ENCODE results near the gene C16orf89. TPM values are rescaled to one million over a fixed set of nuclear protein-coding genes. Genes with fewer than 3 reads are reported as not detected.

Gene C16orf89
- total RNA-seq, 8 experiments from 2014 or later: 0.33 to 34.3 (median 1.7) TPM

GRCh38 chr16:5015351-5015750 lies 50.4 kb downstream of the C16orf89 start:
- in situ Hi-C loops (cut with MboI; ENCODE audit: low pct_unique_long_range_greater_than_20kb in 2 of 9, low sequenced_read_pairs in 9 of 9, unreplicated experiment in 9 of 9): no loop called here
- H3K27ac ChIP-seq: no peak overlapping the region
- H3K4me3 ChIP-seq: no peak overlapping the region
- WGBS, 10 experiments: 70 to 80% (median 80%) methylated on average over 1 to 2 of the region's 4 CpGs; no CpG with 5 or more reads in 7 of the 10 experiments
- peak in 1 of 8 experiments; percentile 49 for ATAC-seq (replicated peaks in 6 of 8)
- no peaks in the 10 kb centered on the region for H3K4me1 ChIP-seq (replicated peaks in 1 of 2)

- H3K27ac ChIP-seq: no peak overlapping the region
Observed at GRCh38 chr16:5012887-5013286, 52.9 kb downstream of the C16orf89 start.

GRCh38 chr16:5011637-5012036 lies 54.1 kb downstream of the C16orf89 start:
- 0 to 87% (median 55%) methylated on average over 1 to 4 of the region's 4 CpGs; no CpG with 5 or more reads in 3 of the 10 experiments for WGBS, 10 experiments

More at GRCh38 chr16:5012887-5013286, 52.9 kb downstream of the C16orf89 start:
- ATAC-seq (replicated peaks in 6 of 8): no peak
- Histone ChIP-seq H3K4me1 (replicated peaks in 1 of 2) (no peaks in the 10 kb centered on the region), H3K4me3 (no peak overlapping the region)
- in situ Hi-C loops (cut with MboI; ENCODE audit: low pct_unique_long_range_greater_than_20kb in 2 of 9, low sequenced_read_pairs in 9 of 9, unreplicated experiment in 9 of 9): no loop called here
- 0 to 94% (median 68%) methylated on average over 1 to 4 of the region's 6 CpGs; no CpG with 5 or more reads in 2 of the 10 experiments for WGBS, 10 experiments

GRCh38 chr16:5010576-5011329 lies 55.0 kb downstream of the C16orf89 start:
- no peak overlapping the region for H3K4me3 ChIP-seq
- no peaks in the 10 kb centered on the region for H3K4me1 ChIP-seq (replicated peaks in 1 of 2)
- no peak overlapping the region for H3K27ac ChIP-seq
- WGBS, 10 experiments: 60 to 100% (median 80%) methylated on average over 1 of the region's 15 CpGs; no CpG with 5 or more reads in 7 of the 10 experiments
- in situ Hi-C loops (cut with MboI; ENCODE audit: low pct_unique_long_range_greater_than_20kb in 2 of 9, low sequenced_read_pairs in 9 of 9, unreplicated experiment in 9 of 9): no loop called here
- ATAC-seq (replicated peaks in 6 of 8): peak in 1 of 8 experiments; percentile 7

More at GRCh38 chr16:5011637-5012036, 54.1 kb downstream of the C16orf89 start:
- Histone ChIP-seq H3K4me3 (no peak overlapping the region), H3K4me1 (replicated peaks in 1 of 2) (no peaks in the 10 kb centered on the region), H3K27ac (no peak overlapping the region)
- in situ Hi-C loops (cut with MboI; ENCODE audit: low pct_unique_long_range_greater_than_20kb in 2 of 9, low sequenced_read_pairs in 9 of 9, unreplicated experiment in 9 of 9): no loop called here
- ATAC-seq (replicated peaks in 6 of 8): no peak

GRCh38 chr16:5008311-5008731 lies 57.4 kb downstream of the C16orf89 start:
- Histone ChIP-seq H3K4me3 (no peak overlapping the region), H3K4me1 (replicated peaks in 1 of 2) (no peaks in the 10 kb centered on the region), H3K27ac (no peak overlapping the region)
- ATAC-seq (replicated peaks in 6 of 8): no peak
- WGBS, 10 experiments: 100% methylated on average over 2 of the region's 18 CpGs; no CpG with 5 or more reads in 9 of the 10 experiments
- in situ Hi-C loops (cut with MboI; ENCODE audit: low pct_unique_long_range_greater_than_20kb in 2 of 9, low sequenced_read_pairs in 9 of 9, unreplicated experiment in 9 of 9): no loop called here

GRCh38 chr16:5007256-5007655 lies 58.5 kb downstream of the C16orf89 start:
- WGBS, 10 experiments: 59 to 100% (median 86%) methylated on average over 1 to 5 of the region's 10 CpGs; no CpG with 5 or more reads in 5 of the 10 experiments

GRCh38 chr16:5006348-5007193 lies 59.2 kb downstream of the C16orf89 start:
- Histone ChIP-seq H3K4me3 (no peak overlapping the region), H3K27ac (no peak overlapping the region), H3K4me1 (replicated peaks in 1 of 2) (no peaks in the 10 kb centered on the region)
- in situ Hi-C loops (cut with MboI; ENCODE audit: low pct_unique_long_range_greater_than_20kb in 2 of 9, low sequenced_read_pairs in 9 of 9, unreplicated experiment in 9 of 9): no loop called here
- ATAC-seq (replicated peaks in 6 of 8): no peak
- WGBS, 10 experiments: 4 to 80% (median 68%) methylated on average over 1 to 6 of the region's 22 CpGs; no CpG with 5 or more reads in 2 of the 10 experiments

More at GRCh38 chr16:5007256-5007655, 58.5 kb downstream of the C16orf89 start:
- Histone ChIP-seq H3K4me3 (no peak overlapping the region), H3K27ac (no peak overlapping the region), H3K4me1 (replicated peaks in 1 of 2) (no peaks in the 10 kb centered on the region)
- in situ Hi-C loops (cut with MboI; ENCODE audit: low pct_unique_long_range_greater_than_20kb in 2 of 9, low sequenced_read_pairs in 9 of 9, unreplicated experiment in 9 of 9): no loop called here
- ATAC-seq (replicated peaks in 6 of 8): no peak

- Histone ChIP-seq H3K4me3 (no peak overlapping the region), H3K4me1 (replicated peaks in 1 of 2) (no peaks in the 10 kb centered on the region), H3K27ac (no peak overlapping the region)
- in situ Hi-C loops (cut with MboI; ENCODE audit: low pct_unique_long_range_greater_than_20kb in 2 of 9, low sequenced_read_pairs in 9 of 9, unreplicated experiment in 9 of 9): no loop called here
- 92% methylated on average over 2 of the region's 4 CpGs; no CpG with 5 or more reads in 9 of the 10 experiments for WGBS, 10 experiments
- ATAC-seq (replicated peaks in 6 of 8): no peak
Observed at GRCh38 chr16:5005916-5006315, 59.8 kb downstream of the C16orf89 start.

- no peak overlapping the region for H3K27ac ChIP-seq
- WGBS, 10 experiments: 100% methylated on average over 1 of the region's 5 CpGs; no CpG with 5 or more reads in 9 of the 10 experiments
Observed at GRCh38 chr16:5004311-5004710, 61.4 kb downstream of the C16orf89 start.

GRCh38 chr16:5003828-5004227 lies 61.9 kb downstream of the C16orf89 start:
- H3K27ac ChIP-seq: no peak overlapping the region
- WGBS, 10 experiments: 57 to 100% (median 90%) methylated on average over 1 to 9 of the region's 10 CpGs; no CpG with 5 or more reads in 2 of the 10 experiments
- in situ Hi-C loops (cut with MboI; ENCODE audit: low pct_unique_long_range_greater_than_20kb in 2 of 9, low sequenced_read_pairs in 9 of 9, unreplicated experiment in 9 of 9): no loop called here
- H3K4me1 ChIP-seq (replicated peaks in 1 of 2): no peaks in the 10 kb centered on the region
- H3K4me3 ChIP-seq: no peak overlapping the region
- ATAC-seq (replicated peaks in 6 of 8): no peak

More at GRCh38 chr16:5004311-5004710, 61.4 kb downstream of the C16orf89 start:
- no peak overlapping the region for H3K4me3 ChIP-seq
- ATAC-seq (replicated peaks in 6 of 8): no peak
- in situ Hi-C loops (cut with MboI; ENCODE audit: low pct_unique_long_range_greater_than_20kb in 2 of 9, low sequenced_read_pairs in 9 of 9, unreplicated experiment in 9 of 9): no loop called here
- no peaks in the 10 kb centered on the region for H3K4me1 ChIP-seq (replicated peaks in 1 of 2)

GRCh38 chr16:5003211-5003610 lies 62.5 kb downstream of the C16orf89 start:
- WGBS, 10 experiments: 65 to 100% methylated on average over 2 to 3 of the region's 12 CpGs; no CpG with 5 or more reads in 8 of the 10 experiments
- in situ Hi-C loops (cut with MboI; ENCODE audit: low pct_unique_long_range_greater_than_20kb in 2 of 9, low sequenced_read_pairs in 9 of 9, unreplicated experiment in 9 of 9): no loop called here
- Histone ChIP-seq H3K4me1 (replicated peaks in 1 of 2) (no peaks in the 10 kb centered on the region), H3K4me3 (no peak overlapping the region), H3K27ac (no peak overlapping the region)
- ATAC-seq (replicated peaks in 6 of 8): no peak

GRCh38 chr16:5002699-5003143 lies 63.0 kb downstream of the C16orf89 start:
- 20 to 81% (median 40%) methylated on average over 1 to 3 of the region's 3 CpGs; no CpG with 5 or more reads in 4 of the 10 experiments for WGBS, 10 experiments
- in situ Hi-C loops (cut with MboI; ENCODE audit: low pct_unique_long_range_greater_than_20kb in 2 of 9, low sequenced_read_pairs in 9 of 9, unreplicated experiment in 9 of 9): no loop called here

GRCh38 chr16:5001986-5002385 lies 63.8 kb downstream of the C16orf89 start:
- no peak overlapping the region for H3K4me3 ChIP-seq
- no peak for ATAC-seq (replicated peaks in 6 of 8)
- H3K27ac ChIP-seq: no peak overlapping the region
- in situ Hi-C loops (cut with MboI; ENCODE audit: low pct_unique_long_range_greater_than_20kb in 2 of 9, low sequenced_read_pairs in 9 of 9, unreplicated experiment in 9 of 9): no loop called here
- 26 to 100% (median 67%) methylated on average over 2 to 6 of the region's 6 CpGs; no CpG with 5 or more reads in 2 of the 10 experiments for WGBS, 10 experiments
- H3K4me1 ChIP-seq (replicated peaks in 1 of 2): no peaks in the 10 kb centered on the region

More at GRCh38 chr16:5002699-5003143, 63.0 kb downstream of the C16orf89 start:
- H3K4me1 ChIP-seq (replicated peaks in 1 of 2): no peaks in the 10 kb centered on the region
- H3K27ac ChIP-seq: no peak overlapping the region
- ATAC-seq (replicated peaks in 6 of 8): no peak
- no peak overlapping the region for H3K4me3 ChIP-seq

All from motor neuron (in vitro differentiated cells).